Fibroblast of villous mesenchyme (primary cell): ENCODE results near the gene GDF2. TPM values are rescaled to one million over a fixed set of nuclear protein-coding genes. Genes with fewer than 3 reads are reported as not detected.

Source experiments
- DNase-seq: peaks from one replicate; pipeline ENCODE4 v3.0.0-alpha.2; 2010; ENCODE audit warnings: low read depth
- H3K4me3 ChIP-seq: 2 replicates; pipeline ENCODE4 v1.5.1; 2011; ENCODE audit warnings: low read depth, mild to moderate bottlenecking, low read length
- total RNA-seq: library from RNA; depleted of rRNA; stranded (reverse); fragments of >200 nt; gene quantifications from 2 replicates; pipeline ENCODE4 v1.2.3, GENCODE V29; 2012
- TF ChIP-seq, protein P1 (sequence below): IDR thresholded peaks from 2 replicates; pipeline ENCODE4 v1.5.1; 2012; ENCODE audit warnings: low read depth, mild to moderate bottlenecking, low read length; ENCODE audit not compliant: insufficient read depth

Gene GDF2
- total RNA-seq, 1 donor: not detected

DNA sequence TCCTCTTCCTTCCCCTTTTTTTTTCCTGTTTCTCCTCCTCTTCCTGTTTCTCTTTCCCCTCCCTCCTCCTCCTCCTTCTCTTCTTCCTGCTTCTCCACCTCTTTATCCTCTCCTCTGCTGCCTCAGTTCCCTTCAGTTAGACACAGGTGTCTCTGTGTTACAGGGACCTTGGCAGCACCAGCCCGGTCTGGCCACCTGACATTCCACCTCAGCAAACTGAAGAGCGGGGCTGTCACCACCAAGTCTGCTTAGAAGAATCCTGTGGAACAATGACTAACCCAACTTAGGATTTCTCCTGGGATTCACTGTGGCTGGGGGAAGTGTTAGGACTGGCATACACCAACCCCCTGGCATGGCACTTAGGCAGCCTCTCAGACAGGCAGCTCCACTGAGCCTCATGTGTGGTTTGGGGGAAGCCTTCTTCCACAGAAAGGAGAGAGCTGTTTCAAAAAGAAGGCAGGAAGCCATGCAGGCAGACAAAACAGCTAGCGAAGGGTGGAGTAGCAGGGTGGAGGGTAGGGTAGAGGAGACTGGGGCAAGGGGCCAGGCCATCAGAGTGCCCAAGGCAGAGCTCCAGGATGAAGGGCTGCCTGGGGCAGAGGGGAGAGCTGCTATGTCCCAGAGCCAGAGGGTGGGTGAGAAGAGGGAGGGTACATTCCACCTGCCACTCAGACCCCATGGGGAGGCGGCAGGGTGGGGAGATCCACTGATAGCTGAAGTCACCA, 35.5 kb upstream of the GDF2 start:
- H3K4me3 ChIP-seq: no peak overlapping the region
- TF ChIP-seq, protein P1, sequence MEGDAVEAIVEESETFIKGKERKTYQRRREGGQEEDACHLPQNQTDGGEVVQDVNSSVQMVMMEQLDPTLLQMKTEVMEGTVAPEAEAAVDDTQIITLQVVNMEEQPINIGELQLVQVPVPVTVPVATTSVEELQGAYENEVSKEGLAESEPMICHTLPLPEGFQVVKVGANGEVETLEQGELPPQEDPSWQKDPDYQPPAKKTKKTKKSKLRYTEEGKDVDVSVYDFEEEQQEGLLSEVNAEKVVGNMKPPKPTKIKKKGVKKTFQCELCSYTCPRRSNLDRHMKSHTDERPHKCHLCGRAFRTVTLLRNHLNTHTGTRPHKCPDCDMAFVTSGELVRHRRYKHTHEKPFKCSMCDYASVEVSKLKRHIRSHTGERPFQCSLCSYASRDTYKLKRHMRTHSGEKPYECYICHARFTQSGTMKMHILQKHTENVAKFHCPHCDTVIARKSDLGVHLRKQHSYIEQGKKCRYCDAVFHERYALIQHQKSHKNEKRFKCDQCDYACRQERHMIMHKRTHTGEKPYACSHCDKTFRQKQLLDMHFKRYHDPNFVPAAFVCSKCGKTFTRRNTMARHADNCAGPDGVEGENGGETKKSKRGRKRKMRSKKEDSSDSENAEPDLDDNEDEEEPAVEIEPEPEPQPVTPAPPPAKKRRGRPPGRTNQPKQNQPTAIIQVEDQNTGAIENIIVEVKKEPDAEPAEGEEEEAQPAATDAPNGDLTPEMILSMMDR: no peak
- no peak for DNase-seq

DNA sequence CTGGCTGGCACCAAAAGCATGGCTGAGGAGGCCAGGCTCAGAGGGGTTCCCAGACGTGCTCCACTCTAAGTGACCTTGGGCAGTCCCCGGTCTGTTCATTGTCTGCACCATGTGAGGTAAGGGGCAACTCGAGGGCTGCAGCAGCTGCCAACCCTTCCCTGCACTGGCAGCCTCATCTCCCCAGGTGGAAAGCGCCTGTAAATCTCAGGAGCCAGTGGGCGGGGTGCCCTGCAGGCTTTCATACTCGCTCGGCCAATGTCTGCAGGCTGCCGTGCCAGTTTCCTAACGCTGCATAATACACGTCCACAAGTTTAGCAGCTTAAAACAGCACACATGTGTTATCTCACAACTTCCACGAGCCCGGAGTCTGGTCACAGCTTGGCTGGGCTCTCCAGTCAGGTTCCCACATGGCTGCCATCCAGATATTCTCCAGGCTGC, 34.9 kb upstream of the GDF2 start:
- TF ChIP-seq, protein P1: no peak

DNA sequence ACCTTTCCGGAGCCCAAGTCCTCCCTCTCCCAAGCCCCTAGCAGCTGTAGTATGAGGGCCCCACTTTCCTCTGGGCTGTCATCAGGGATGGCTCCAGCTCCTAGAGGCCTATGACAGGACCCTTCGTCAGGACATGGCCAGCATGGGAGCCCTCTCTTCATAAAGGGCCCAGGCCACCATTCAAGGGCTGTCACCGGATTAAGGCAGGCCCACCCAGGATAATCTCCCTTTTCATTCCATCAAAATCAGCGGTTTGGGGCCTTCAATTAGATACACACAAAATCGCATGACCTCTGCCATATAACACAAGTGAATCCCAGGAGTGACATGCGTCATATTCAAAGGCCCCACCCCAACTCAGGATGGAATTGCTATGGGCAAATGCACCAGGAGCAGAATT, 34.4 kb upstream of the GDF2 start:
- no peak overlapping the region for H3K4me3 ChIP-seq
- TF ChIP-seq, protein P1: no peak
- no peak for DNase-seq

More for the DNA sequence above, 34.9 kb upstream of the GDF2 start:
- no peak overlapping the region for H3K4me3 ChIP-seq
- no peak for DNase-seq

DNA sequence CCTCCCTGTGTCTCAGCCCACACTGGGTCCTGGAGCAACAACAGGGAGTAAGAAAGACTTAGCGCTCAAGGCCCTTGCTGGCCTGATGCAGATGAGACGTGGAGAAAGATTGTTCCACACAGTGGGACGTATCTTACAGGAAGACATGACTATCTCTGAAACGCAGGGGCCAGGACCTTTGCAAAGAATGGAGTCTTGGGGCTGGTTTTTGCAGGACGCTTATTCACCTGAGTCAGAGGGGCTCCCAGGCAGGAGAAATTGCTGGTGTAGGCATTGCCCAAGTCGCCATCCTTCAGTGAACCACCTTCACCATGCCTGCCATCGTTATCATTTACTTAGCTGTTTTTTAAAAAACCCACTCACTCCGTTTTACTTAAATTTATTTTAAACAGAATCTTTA, 34.0 kb upstream of the GDF2 start:
- DNase-seq: no peak
- TF ChIP-seq, protein P1: no peak
- no peak overlapping the region for H3K4me3 ChIP-seq

DNA sequence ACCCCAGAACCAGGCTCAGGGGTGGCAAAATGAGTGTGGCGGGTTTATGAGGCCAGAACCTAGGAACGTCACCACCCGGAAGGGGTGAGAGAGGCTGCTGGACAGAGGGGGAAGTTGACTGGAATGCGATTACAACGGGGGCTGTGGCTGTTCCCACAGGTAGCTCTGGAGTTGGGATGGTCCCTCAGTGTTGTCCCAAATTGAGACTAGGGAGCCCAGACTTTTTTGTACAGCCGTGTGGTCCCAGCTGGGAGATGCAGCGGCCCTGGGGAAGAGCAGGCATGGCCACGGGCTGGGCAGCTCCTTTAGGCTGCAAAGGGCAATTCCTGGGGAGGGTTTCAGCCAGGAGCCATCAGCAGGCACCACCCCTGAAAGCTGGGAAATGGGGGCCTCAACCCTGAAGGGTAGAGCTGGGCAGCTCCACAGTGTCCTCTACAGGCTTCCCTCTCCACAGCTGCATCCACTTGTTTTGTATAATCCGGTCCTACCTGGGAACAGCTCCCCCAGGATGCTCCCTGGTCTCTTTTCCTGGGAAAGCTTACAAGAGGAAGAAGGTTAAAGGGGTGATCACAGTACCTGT, 33.2 kb upstream of the GDF2 start:
- no peak overlapping the region for H3K4me3 ChIP-seq
- no peak for DNase-seq
- TF ChIP-seq, protein P1: no peak

DNA sequence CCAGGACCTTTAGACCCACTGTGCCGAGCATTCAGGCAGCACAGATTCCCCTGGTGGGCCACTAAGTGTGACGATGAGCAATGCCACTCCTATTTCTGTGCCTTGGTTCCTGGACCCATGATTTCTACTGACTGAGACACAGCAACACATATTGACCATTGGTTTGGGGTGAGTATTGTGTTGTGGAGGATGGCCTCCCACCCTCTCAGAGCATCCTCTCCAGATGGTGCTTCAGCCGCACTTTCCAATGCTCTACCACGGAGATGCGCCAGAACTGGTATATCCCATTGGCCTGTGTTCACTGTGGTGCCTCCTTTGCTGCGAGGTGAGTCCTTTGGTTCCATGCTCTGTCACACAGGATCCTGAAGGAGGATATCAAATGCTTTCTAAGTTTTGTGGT, 32.3 kb upstream of the GDF2 start:
- no peak for DNase-seq
- TF ChIP-seq, protein P1: no peak
- H3K4me3 ChIP-seq: no peak overlapping the region
